ENCODE measurements around the gene SYNJ2. TPM values are rescaled to one million over a fixed set of nuclear protein-coding genes. Genes with fewer than 3 reads are reported as not detected.
"Not testable (repeated sequence)": the region's sequence is repeated elsewhere in the genome, so short reads cannot be mapped to it uniquely, and the experiment has no call there.

The SYNJ2 gene
- total RNA-seq, 2 experiments from 2014 or later, result 42.4 to 42.7 TPM

- Mint-ChIP-seq H3K36me3 (ENCODE audit: low read depth) (peaks cover 4% of the 10 kb centered on the region), H3K4me1 (ENCODE audit: low read depth) (peaks cover 21% of the 10 kb centered on the region), H3K27me3 (ENCODE audit: low read depth) (no peaks in the 10 kb centered on the region), H3K4me3 (no peak overlapping the region), H3K27ac (no peak overlapping the region), H3K9me3 (peaks cover 17% of the 10 kb centered on the region)
- no peak for DNase-seq
- CTCF ChIA-PET, result interaction anchor here (0.5 to 1.2 kb wide), 2 partner anchors 17 to 292 kb away, joined by 3 read pairs; no protein-coding TSS in a partner anchor
- intact Hi-C loops (cut with micrococcal nuclease), result loop anchor here (5.0 kb wide), 3 partner anchors 113 to 317 kb away; no protein-coding TSS in a partner anchor
Measured at GRCh38 chr6:157959451-157960227, 22.0 kb upstream of the SYNJ2 start.

GRCh38 chr6:157961153-157961831 lies 20.4 kb upstream of the SYNJ2 start:
- H3K4me3 Mint-ChIP-seq, result no peak overlapping the region
- H3K9me3 Mint-ChIP-seq, result peaks cover 17% of the 10 kb centered on the region
- CTCF ChIA-PET, result interaction anchor here (0.5 to 1.5 kb wide), 3 partner anchors 11 to 65 kb away, joined by 3 to 4 read pairs (median 4); no protein-coding TSS in a partner anchor
- peaks cover 4% of the 10 kb centered on the region for H3K36me3 Mint-ChIP-seq (ENCODE audit: low read depth)
- H3K27me3 Mint-ChIP-seq (ENCODE audit: low read depth), result no peaks in the 10 kb centered on the region
- no peak for DNase-seq
- H3K4me1 Mint-ChIP-seq (ENCODE audit: low read depth), result peaks cover 21% of the 10 kb centered on the region
- no peak overlapping the region for H3K27ac Mint-ChIP-seq
- intact Hi-C loops (cut with micrococcal nuclease), result loop anchor here (5.0 kb wide), 3 partner anchors 111 to 319 kb away; no protein-coding TSS in a partner anchor

GRCh38 chr6:157961832-157962575 lies 19.7 kb upstream of the SYNJ2 start:
- H3K27me3 Mint-ChIP-seq (ENCODE audit: low read depth), result no peaks in the 10 kb centered on the region
- H3K4me1 Mint-ChIP-seq (ENCODE audit: low read depth), result peaks cover 21% of the 10 kb centered on the region
- H3K36me3 Mint-ChIP-seq (ENCODE audit: low read depth), result peaks cover 4% of the 10 kb centered on the region
- intact Hi-C loops (cut with micrococcal nuclease), result loop anchor here (1.0 to 5.0 kb wide), 7 partner anchors 19 to 320 kb away; partner anchors contain the start of gene SYNJ2
- CTCF ChIA-PET, result interaction anchor here (0.6 to 1.5 kb wide), 5 partner anchors 17 to 131 kb away, joined by 3 to 4 read pairs (median 3); partner anchors contain the start of gene SYNJ2
- no peak for DNase-seq
- H3K4me3 Mint-ChIP-seq, result peak overlapping the region; percentile 65
- H3K27ac Mint-ChIP-seq, result peak overlapping the region; percentile 89
- H3K9me3 Mint-ChIP-seq, result peaks cover 17% of the 10 kb centered on the region

GRCh38 chr6:157962601-157963302 lies 18.9 kb upstream of the SYNJ2 start:
- CTCF ChIA-PET, result interaction anchor here (0.6 to 1.4 kb wide), 4 partner anchors 19 to 132 kb away, joined by 3 to 4 read pairs (median 3); partner anchors contain the start of gene SYNJ2
- H3K36me3 Mint-ChIP-seq (ENCODE audit: low read depth), result peaks cover 4% of the 10 kb centered on the region
- H3K27ac Mint-ChIP-seq, result peak overlapping the region; percentile 89
- peaks cover 21% of the 10 kb centered on the region for H3K4me1 Mint-ChIP-seq (ENCODE audit: low read depth)
- intact Hi-C loops (cut with micrococcal nuclease), result loop anchor here (1.0 to 5.0 kb wide), 8 partner anchors 19 to 320 kb away; partner anchors contain the start of gene SYNJ2
- peak overlapping the region; percentile 65 for H3K4me3 Mint-ChIP-seq
- no peaks in the 10 kb centered on the region for H3K27me3 Mint-ChIP-seq (ENCODE audit: low read depth)
- DNase-seq, result peak; percentile 55
- peaks cover 17% of the 10 kb centered on the region for H3K9me3 Mint-ChIP-seq

- intact Hi-C loops (cut with micrococcal nuclease), result loop anchor here (5.0 kb wide), 3 partner anchors 108 to 322 kb away; no protein-coding TSS in a partner anchor
- no peak for DNase-seq
- CTCF ChIA-PET, result interaction anchor here (0.7 kb wide), 1 partner anchor 88 kb away, joined by 3 read pairs; no protein-coding TSS in a partner anchor
- Mint-ChIP-seq H3K27me3 (ENCODE audit: low read depth) (no peaks in the 10 kb centered on the region), H3K4me1 (ENCODE audit: low read depth) (peaks cover 21% of the 10 kb centered on the region), H3K27ac (peak overlapping the region; percentile 19), H3K4me3 (no peak overlapping the region), H3K36me3 (ENCODE audit: low read depth) (no peaks in the 10 kb centered on the region), H3K9me3 (peaks cover 8% of the 10 kb centered on the region)
Measured at GRCh38 chr6:157964100-157964499, 17.6 kb upstream of the SYNJ2 start.

GRCh38 chr6:157965387-157965786 lies 16.3 kb upstream of the SYNJ2 start:
- Mint-ChIP-seq H3K36me3 (ENCODE audit: low read depth) (no peaks in the 10 kb centered on the region), H3K9me3 (no peaks in the 10 kb centered on the region), H3K27me3 (ENCODE audit: low read depth) (no peaks in the 10 kb centered on the region), H3K4me1 (ENCODE audit: low read depth) (peaks cover 21% of the 10 kb centered on the region), H3K27ac (no peak overlapping the region), H3K4me3 (no peak overlapping the region)
- CTCF ChIA-PET, result interaction anchor here (0.6 kb wide), 1 partner anchor 57 kb away, joined by 6 read pairs; no protein-coding TSS in a partner anchor
- DNase-seq, result no peak
- intact Hi-C loops (cut with micrococcal nuclease), result no loop called here

GRCh38 chr6:157966589-157966977 lies 15.1 kb upstream of the SYNJ2 start:
- Mint-ChIP-seq H3K27me3 (ENCODE audit: low read depth) (no peaks in the 10 kb centered on the region), H3K4me3 (no peak overlapping the region), H3K27ac (no peak overlapping the region), H3K36me3 (ENCODE audit: low read depth) (no peaks in the 10 kb centered on the region), H3K9me3 (no peaks in the 10 kb centered on the region), H3K4me1 (ENCODE audit: low read depth) (peaks cover 20% of the 10 kb centered on the region)
- DNase-seq, result no peak
- CTCF ChIA-PET, result interaction anchor here (0.8 to 1.8 kb wide), 2 partner anchors 13 to 77 kb away, joined by 3 read pairs; no protein-coding TSS in a partner anchor
- intact Hi-C loops (cut with micrococcal nuclease), result no loop called here

- intact Hi-C loops (cut with micrococcal nuclease), result no loop called here
- Mint-ChIP-seq H3K27me3 (ENCODE audit: low read depth) (no peaks in the 10 kb centered on the region), H3K36me3 (ENCODE audit: low read depth) (no peaks in the 10 kb centered on the region), H3K27ac (no peak overlapping the region), H3K9me3 (no peaks in the 10 kb centered on the region), H3K4me3 (no peak overlapping the region), H3K4me1 (ENCODE audit: low read depth) (peaks cover 16% of the 10 kb centered on the region)
- DNase-seq, result no peak
- CTCF ChIA-PET, result interaction anchor here (1.8 kb wide), 1 partner anchor 12 kb away, joined by 3 read pairs; no protein-coding TSS in a partner anchor
Measured at GRCh38 chr6:157967020-157967419, 14.6 kb upstream of the SYNJ2 start.

- CTCF ChIA-PET, result interaction anchor here (1.8 kb wide), 1 partner anchor 12 kb away, joined by 3 read pairs; no protein-coding TSS in a partner anchor
- no peak for DNase-seq
- Mint-ChIP-seq H3K4me1 (ENCODE audit: low read depth) (peaks cover 13% of the 10 kb centered on the region), H3K27ac (no peak overlapping the region), H3K27me3 (ENCODE audit: low read depth) (no peaks in the 10 kb centered on the region), H3K4me3 (no peak overlapping the region), H3K9me3 (no peaks in the 10 kb centered on the region), H3K36me3 (ENCODE audit: low read depth) (no peaks in the 10 kb centered on the region)
- intact Hi-C loops (cut with micrococcal nuclease), result no loop called here
Measured at GRCh38 chr6:157967486-157967885, 14.2 kb upstream of the SYNJ2 start.

- H3K4me3 Mint-ChIP-seq; H3K27me3 Mint-ChIP-seq (ENCODE audit: low read depth); H3K9me3 Mint-ChIP-seq; DNase-seq; H3K27ac Mint-ChIP-seq; H3K36me3 Mint-ChIP-seq (ENCODE audit: low read depth); intact Hi-C loops (cut with micrococcal nuclease); H3K4me1 Mint-ChIP-seq (ENCODE audit: low read depth): not testable (repeated sequence)
- CTCF ChIA-PET, result interaction anchor here (0.7 kb wide), 1 partner anchor 11 kb away, joined by 4 read pairs; no protein-coding TSS in a partner anchor
Measured at GRCh38 chr6:157972177-157972576, 9.5 kb upstream of the SYNJ2 start.

- H3K9me3 Mint-ChIP-seq, result no peaks in the 10 kb centered on the region
- no peaks in the 10 kb centered on the region for H3K27me3 Mint-ChIP-seq (ENCODE audit: low read depth)
- no peak for DNase-seq
- H3K36me3 Mint-ChIP-seq (ENCODE audit: low read depth), result no peaks in the 10 kb centered on the region
- CTCF ChIA-PET, result no interaction called here
- H3K4me3 Mint-ChIP-seq, result no peak overlapping the region
- H3K4me1 Mint-ChIP-seq (ENCODE audit: low read depth), result peaks cover 1% of the 10 kb centered on the region
- intact Hi-C loops (cut with micrococcal nuclease), result no loop called here
- no peak overlapping the region for H3K27ac Mint-ChIP-seq
Measured at GRCh38 chr6:157974341-157974894, 7.2 kb upstream of the SYNJ2 start.

Measured in activated naive CD4-positive, alpha-beta T cell treated with anti-CD3 and anti-CD28 coated beads for 36 hours (primary cell).